Bronchial epithelial cell (primary cell): ENCODE data around the gene POLDIP2. TPM values are rescaled to one million over a fixed set of nuclear protein-coding genes. Genes with fewer than 3 reads are reported as not detected.

Experiments used
- DNase-seq: peaks from one replicate; pipeline ENCODE4 v3.0.0-alpha.2; 2010; ENCODE audit warnings: low read depth
- FAIRE-seq: peaks from 2 replicates; lab custom pipeline; 2011; peaks lifted over from hg19 to GRCh38; lab: Jason Lieb, UNC
- H3K27me3 ChIP-seq: 2 replicates; pipeline ENCODE4 v1.5.1; 2011; ENCODE audit warnings: low read length; ENCODE audit not compliant: control insufficient read depth, insufficient read depth
- H3K36me3 ChIP-seq: 2 replicates; pipeline ENCODE4 v1.5.1; 2011; ENCODE audit warnings: low read length; ENCODE audit not compliant: control insufficient read depth, insufficient read depth
- H3K4me3 ChIP-seq: 2 replicates; pipeline ENCODE4 v1.5.1; 2011; ENCODE audit warnings: mild to moderate bottlenecking, low read depth, low read length, control low read depth
- CTCF ChIP-seq: IDR thresholded peaks from 2 replicates; pipeline ENCODE4 v1.5.1; 2011; ENCODE audit warnings: mild to moderate bottlenecking, moderate library complexity, low read length, control low read depth, inconsistent platforms; ENCODE audit not compliant: insufficient read depth, severe bottlenecking
- total RNA-seq: library from RNA; depleted of rRNA; stranded (reverse); fragments of >200 nt; gene quantifications from 2 replicates; pipeline ENCODE4 v1.2.1, GENCODE V29; 2014

POLDIP2 gene
- total RNA-seq, 1 donor from 2014 or later: 59.8 TPM

- TF ChIP-seq CTCF: peak; percentile 68
- peak; percentile 25 for DNase-seq
- no peak overlapping the region for H3K4me3 ChIP-seq
- no peaks in the 10 kb centered on the region for H3K36me3 ChIP-seq
- peaks cover 6% of the 10 kb centered on the region for H3K27me3 ChIP-seq
- no peak for FAIRE-seq
These were observed 24.0 kb upstream of the POLDIP2 start for GRCh38 chr17:28381141-28381825.

DNA sequence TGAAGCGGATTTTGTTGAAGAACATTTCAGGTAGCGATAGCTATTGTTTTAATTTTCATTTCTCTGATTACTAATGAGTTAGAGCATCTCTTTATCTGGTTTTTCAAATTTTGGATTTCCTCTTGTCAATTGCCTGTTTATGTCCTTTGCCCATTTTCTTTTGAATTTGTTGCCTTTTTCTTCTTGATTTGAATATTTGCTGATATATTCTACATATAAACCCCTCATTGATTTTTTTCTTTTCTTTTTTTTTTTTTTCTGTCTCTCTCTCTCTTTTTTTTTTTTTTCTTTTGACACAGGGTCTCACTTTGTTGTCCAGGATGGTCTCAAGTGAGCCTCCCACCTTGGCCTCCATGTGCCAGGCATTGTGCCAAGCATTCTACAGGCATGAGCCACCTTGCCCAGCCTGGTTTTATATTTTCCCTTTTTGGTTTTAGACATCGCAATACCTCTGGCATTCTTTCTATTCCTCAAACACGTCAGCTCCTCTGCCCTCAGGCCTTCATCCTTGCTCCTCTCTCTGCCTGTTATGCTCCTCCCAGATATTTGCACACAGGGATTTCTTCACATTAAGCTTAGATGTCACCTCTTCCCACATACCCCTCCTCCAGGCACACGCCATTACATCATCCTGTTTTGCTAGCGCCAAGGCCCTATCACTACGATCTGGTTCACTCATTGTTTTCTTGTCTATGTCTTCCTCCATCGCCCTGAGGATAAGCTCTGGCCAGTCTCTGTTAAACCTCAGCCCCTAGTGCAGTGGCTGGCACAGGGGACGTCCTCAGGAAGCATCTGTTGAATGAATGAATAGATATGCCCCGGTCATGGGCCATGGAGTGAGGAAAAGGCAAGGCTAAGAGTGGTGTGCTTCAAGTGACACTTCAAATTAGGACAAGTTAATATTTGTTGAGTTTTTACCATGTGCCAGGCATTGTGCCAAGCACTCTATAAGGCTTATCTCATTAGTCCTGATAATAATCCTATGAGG is 22.8 kb upstream of the POLDIP2 start:
- Histone ChIP-seq H3K36me3 (no peaks in the 10 kb centered on the region), H3K27me3 (peaks cover 6% of the 10 kb centered on the region), H3K4me3 (no peak overlapping the region)
- DNase-seq (peak; percentile 98), FAIRE-seq (peak; percentile 80)
- no peak for TF ChIP-seq CTCF

GRCh38 chr17:28372945-28373274 is 15.6 kb upstream of the POLDIP2 start:
- TF ChIP-seq CTCF: no peak
- FAIRE-seq (no peak), DNase-seq (no peak)
- Histone ChIP-seq H3K36me3 (no peaks in the 10 kb centered on the region), H3K4me3 (no peak overlapping the region), H3K27me3 (peaks cover 17% of the 10 kb centered on the region)

GRCh38 chr17:28372203-28372944 is 15.0 kb upstream of the POLDIP2 start:
- H3K27me3 ChIP-seq: peaks cover 17% of the 10 kb centered on the region
- H3K36me3 ChIP-seq: no peaks in the 10 kb centered on the region
- H3K4me3 ChIP-seq: no peak overlapping the region
- DNase-seq: no peak
- TF ChIP-seq CTCF: no peak
- FAIRE-seq: no peak

- TF ChIP-seq CTCF: no peak
- FAIRE-seq (no peak), DNase-seq (no peak)
- Histone ChIP-seq H3K4me3 (peak within 1 kb of the TSS; percentile 10), H3K36me3 (no peaks in the 10 kb centered on the region), H3K27me3 (peaks cover 17% of the 10 kb centered on the region)
These were observed 14.2 kb upstream of the POLDIP2 start, which contains the start of gene SARM1 for GRCh38 chr17:28371245-28372202. Gene SARM1 (plus strand): TSS chr17:28371694. CDS start chr17:28372033, 339 bp downstream.
